Stimulated activated CD4-positive, alpha-beta T cell treated with anti-CD3 and anti-CD28 coated beads, Interleukin-2, amount 100 ng/mL, for 48 hours (primary cell): ENCODE results near the gene FAM120AOS.

ENCODE experiments used
- DNase-seq, 2 donors: peaks; one replicate each; pipeline ENCODE4 v3.0.0-alpha.2; 2020

Gene FAM120AOS

DNA sequence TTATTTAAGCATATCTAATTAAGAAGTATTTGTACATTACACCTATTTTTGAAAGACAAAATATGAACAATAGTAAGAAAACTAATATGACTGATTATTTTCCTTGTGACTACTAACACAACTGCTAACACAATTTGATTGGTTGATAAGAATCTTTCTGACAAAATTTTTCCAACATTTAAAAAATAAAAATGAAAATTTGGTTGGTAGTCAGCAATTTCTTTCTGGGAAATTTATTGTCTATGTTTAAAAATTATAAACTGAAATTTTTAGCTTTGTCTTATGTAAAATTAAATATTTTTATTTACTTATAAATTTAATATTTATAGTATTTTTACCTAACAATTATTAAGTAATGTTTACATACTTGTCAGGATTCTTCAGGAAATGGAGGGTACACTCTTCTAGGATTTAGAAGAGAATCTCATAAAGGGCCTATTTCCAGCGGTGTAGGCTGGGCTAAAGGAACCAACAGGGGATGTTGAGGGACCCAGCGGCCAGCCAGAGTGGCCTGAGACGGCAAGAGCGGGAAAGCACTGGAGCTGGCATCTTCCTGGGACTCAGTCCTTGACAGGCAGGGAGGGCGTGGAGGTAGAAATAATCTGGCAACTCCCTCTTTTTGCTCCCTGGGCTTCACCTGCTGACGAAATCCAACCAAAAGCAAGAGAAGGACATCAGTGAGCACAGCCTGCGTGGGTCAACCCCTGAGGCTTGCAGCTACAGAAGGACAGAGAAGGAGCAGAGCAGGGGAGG lies 16.6 kb downstream of the FAM120AOS start:
- DNase-seq: no peak

DNA sequence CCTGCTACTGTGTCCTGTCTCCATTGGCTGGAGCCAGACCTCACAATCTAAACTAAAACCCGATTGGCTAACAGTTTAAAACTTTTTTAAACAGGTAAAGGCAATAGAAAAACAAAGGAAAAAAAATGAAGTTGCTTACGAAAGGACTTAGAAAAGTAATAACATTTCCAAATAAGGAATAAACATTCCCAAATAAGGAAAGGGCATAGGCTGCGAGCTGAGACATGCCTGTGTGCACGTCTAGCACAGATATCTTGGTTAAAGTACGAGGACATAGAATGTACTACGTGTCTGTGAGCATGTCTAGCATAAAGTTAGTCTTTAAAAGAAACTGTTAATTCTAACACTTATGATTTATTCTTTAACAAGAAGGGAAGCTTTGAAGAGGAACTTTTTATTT lies 17.2 kb downstream of the FAM120AOS start:
- DNase-seq: no peak

- no peak for DNase-seq
Observed at GRCh38 chr9:93435386-93435785, 18.0 kb downstream of the FAM120AOS start.

DNA sequence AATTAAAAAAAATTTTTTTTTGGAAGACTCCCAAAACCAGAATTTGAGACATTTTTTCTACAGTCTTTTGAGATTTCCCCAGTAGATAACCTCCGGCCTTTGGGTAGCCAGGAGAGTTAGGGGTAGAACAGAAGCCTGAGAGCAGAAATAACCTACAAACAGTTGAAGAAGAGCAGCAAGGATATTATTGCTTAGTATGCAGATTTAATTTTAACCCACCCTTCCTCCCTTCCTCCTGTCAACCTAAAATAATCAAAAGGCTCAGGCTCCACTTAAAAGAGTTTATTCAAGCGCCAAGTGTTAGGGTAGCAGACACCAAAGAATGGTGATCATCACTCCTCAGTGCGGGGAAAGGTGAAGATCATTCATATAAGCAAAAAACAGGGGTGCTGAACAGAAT lies 19.3 kb downstream of the FAM120AOS start:
- no peak for DNase-seq

GRCh38 chr9:93432964-93433363 lies 20.4 kb downstream of the FAM120AOS start:
- no peak for DNase-seq

DNA sequence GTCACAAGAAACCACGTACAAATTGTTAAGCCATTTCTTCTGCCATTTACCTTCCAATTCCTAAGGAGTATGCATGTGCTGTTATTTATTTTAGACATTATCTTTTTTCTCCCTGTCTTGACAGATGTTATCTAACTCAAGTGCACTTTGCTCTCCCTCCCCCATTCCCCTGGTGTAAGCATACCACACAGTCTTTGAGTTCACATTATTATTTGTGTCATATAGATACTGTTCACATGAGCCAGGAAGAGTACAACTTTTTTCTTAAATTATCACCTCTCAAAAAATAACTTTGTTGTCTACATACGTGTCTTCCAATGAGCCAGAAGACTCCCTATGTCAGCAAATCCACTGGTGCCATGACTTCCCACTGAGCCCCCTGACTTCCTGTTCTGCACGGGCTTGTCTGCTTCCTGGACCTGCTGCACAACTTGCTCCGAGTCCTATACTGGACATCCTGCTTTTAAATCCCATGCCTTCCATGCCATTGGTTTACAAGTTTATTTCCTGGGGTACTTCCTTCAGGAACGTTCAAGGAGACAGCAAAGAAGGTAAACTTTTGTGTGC lies 21.8 kb downstream of the FAM120AOS start:
- no peak for DNase-seq

GRCh38 chr9:93427655-93428379 lies 25.6 kb downstream of the FAM120AOS start:
- DNase-seq: no peak

- DNase-seq: no peak
Observed at GRCh38 chr9:93422977-93423616, 30.3 kb downstream of the FAM120AOS start.

GRCh38 chr9:93419023-93419422 lies 34.4 kb downstream of the FAM120AOS start:
- no peak for DNase-seq

- no peak for DNase-seq
Observed at GRCh38 chr9:93417538-93417937, 35.8 kb downstream of the FAM120AOS start.

DNA sequence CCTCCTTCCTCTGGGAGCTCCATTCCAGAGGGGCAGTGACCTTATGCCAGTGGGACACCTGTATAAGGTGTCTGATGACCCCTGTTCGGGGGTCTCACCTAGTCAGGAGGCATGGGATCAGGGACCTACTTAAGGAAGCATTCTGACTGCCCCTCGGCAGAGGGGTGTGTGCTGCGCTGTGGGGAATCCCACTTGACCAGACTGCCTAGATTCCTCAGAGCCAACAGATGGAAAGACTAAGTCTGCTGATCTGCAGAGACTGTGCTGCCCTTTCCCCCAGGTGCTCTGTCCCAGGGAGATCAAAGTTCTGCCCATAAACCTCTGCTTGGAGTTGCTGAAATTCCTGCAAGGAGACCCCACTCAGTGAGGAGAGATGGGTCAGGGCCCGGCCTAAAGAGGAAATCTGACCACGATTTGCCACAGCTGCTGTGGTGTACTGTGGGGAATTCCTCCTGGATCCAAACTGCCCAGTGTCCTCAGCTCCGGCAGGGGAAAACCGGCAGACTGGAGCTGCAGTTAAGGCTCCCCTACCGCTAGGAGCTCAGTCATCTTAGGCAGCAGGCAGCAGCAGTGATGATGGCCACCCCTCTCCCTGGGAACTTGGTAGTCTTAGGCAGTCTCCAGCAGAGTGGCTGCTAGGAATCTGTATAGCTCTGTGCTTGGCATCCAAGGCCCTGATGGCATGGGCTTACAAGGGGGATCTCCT lies 36.7 kb downstream of the FAM120AOS start:
- DNase-seq: no peak

DNA sequence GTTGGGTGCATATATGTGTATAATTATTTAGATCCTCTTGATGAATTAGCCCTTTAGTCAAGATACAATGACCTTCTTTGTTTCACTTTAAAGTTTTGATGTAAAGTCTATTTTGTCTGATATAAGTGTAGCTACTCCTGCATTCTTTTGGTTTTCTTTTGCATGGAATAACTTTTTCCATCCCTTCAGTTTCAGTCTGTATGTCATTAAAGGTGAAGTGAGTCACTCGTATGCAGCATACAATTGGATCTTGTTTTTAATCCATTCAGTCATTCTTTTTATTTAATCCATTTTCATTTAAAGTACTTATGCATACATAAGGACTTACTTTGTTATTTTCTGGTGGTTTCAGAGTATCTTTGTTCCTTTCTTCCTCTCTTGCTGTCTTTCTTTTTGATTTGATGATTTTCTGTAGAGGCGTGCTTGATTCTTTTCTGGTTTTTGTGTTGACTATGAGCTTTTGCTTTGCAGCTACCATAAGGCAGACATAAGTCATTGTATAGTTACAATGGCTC lies 38.1 kb downstream of the FAM120AOS start:
- DNase-seq: no peak

DNA sequence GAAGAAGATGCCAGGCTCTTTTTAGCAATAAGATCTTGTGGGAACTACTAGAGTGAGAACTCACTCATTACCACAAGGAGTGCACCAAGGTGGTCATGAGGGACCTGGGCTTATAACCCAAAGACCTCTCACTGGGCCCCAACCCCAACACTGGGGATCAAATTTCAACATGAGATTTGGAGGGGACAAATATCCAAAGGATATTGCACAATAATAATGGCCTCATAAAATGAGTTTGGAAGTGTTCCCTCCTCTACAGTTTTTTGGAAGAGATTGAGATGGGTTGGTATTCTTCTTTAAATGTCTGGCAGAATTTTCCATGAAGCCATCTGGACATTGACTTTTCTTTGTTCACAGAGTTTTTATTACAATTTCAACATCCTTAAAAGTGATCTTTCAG lies 39.9 kb downstream of the FAM120AOS start:
- no peak for DNase-seq

DNA sequence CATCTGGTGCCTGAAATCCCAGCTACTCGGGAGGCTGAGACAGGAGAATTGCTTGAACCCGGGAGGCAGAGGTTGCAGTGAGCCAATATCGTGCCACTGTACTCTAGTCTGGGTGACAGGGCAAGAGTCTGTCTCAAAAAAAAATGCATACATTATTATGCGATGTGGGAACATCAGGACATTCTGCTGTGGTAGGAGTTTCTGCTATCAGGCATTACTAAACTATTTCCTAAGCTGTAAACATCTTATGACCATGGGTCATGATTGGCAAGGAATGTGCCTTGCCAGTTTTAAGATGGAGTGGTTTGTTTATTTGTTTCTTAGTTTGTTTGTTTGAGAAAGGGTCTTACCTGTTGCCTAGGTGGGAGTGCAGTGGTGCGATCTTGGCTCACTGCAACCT lies 47.0 kb downstream of the FAM120AOS start:
- no peak for DNase-seq

GRCh38 chr9:93398471-93398870 lies 54.9 kb downstream of the FAM120AOS start:
- DNase-seq: no peak

DNA sequence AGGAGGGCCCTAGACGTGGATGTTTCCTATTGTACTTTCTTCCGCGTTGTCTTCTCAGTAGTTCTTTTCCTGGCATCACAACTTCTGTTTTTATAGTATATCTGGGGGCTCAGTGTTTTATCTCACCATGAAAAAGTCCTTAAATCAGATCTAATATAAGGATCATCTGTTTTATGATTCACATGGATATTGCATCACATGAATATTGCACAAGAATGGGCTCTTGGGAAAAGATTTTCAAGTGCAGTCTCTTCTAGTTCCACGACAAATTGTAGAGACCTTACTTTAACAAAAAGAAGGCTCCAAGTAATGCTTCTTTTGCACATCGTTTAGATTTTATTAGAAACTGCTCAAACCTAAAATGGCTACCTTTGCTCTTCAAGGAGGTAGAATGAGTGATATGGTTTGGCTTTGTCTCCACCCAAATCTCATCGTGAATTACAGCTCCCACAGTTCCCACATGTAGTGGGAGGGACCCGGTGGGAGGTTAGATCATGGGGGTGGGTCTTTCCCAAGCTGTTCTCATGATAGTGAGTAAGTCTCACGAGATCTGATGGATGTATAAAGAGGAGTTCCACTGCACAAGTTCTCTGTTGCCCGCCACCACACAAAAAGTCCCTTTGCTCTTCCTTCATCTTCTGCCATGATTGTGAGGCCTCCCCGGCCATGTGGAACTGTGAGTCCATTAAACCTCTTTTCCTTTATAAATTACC lies 55.6 kb downstream of the FAM120AOS start:
- DNase-seq: no peak
